Measurements from ENCODE around the gene NKX1-1. TPM values are rescaled to one million over a fixed set of nuclear protein-coding genes. Genes with fewer than 3 reads are reported as not detected.

Gene NKX1-1
- polyA plus RNA-seq, 1 donor (not counting 4 experiments of a cell fraction or from before 2014, with no cell fraction given), result not detected

DNA sequence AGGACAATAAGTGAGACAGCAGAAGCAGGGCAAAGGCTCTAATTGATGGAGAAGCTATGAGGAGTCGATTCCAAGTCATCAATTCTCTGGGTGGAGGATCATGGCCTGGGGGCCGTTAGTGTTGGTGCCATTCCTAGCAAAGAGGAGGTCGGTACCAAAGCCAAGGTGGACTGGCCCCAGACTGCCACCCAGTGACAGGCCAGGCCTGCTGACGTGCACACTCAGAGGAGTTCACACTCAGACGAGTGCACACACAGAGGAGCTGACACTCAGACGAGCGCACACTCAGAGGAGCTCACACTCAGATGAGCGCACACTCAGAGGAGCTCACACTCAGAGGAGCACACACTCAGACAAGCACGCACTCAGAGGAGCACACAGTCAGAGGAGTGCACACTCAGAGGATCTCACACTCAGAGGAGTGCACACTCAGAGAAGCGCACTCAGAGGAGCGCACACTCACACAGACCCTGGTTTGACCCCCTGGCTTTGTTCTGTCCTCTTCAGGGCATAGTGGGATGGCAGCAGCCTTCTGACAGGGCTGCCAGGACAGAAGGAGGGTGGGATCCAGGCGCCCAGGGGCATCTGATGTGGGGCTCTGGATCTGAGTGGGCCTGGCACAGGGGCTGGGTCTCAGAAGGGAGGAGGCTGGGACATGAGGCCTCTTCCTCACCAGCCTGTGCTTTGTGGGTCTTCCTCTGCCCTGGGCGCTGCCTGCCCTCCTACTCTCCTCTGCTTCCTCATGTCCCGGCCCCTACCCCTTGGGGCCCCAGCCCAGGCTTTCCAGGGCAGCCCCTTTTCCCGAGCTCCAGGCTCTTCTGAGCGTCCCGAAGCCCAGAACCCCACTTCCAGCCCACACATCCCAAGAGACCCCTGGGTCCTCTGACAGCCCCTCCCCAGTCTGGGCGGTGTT, 41.7 kb upstream of the NKX1-1 start:
- no peak overlapping the region for H3K4me3 ChIP-seq (ENCODE audit: control insufficient read depth in 2 of 3, extremely low read depth in 1 of 3, insufficient read depth in 2 of 3, low read depth in 1 of 3, low read length in 3 of 3)
- FAIRE-seq, result no peak

DNA sequence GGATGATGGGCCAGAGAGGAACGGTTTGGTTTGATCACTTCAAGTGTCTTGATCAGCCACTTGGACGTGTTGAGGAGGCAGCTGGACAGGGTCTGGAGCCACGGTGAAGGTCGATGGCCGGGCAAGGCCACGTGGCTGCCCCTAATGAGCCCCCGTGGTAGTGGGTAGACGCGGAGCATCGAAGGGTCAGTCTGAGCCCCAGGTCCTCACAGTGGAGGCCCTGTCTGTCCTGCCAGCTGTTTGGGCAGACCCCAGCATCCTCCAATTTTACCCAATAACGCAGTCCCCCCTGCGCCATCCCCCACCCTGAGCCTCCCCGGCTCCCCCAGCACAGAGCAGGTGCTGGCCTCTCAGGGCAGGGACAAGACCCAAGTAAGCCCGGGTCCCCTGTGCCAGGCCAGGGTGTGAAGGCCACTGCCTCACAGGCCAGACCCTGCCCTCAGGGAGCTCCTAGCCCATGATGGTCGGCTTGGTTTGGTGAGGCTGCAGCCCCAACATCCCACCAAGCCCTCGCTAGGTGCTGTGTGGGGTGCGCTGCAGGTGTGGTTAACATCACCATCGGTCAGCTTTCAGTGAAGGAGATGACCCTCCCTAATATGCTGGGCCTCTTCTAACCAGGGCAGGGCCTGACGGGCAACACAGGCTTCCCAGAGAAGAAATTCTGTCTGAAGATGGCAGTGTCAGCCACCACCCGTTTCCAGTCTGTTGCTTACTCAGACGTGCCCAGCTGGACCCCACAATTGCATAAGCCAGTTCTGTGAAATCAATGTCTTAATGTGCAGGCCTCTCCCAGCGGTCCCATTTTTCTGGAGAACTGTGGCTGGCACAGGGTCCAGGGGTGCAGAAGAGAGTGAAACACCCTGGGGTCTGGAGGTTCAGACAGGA, 40.5 kb upstream of the NKX1-1 start:
- H2AFZ ChIP-seq (ENCODE audit: control insufficient read depth, low read length), result no peak overlapping the region
- no peaks in the 10 kb centered on the region for H3K4me1 ChIP-seq (ENCODE audit: control insufficient read depth, extremely low read depth, insufficient read depth, low read length)
- H3K36me3 ChIP-seq (ENCODE audit: control insufficient read depth in 2 of 2, extremely low read depth in 1 of 2, insufficient read depth in 2 of 2, low read length in 2 of 2), result no peaks in the 10 kb centered on the region
- FAIRE-seq, result no peak
- TF ChIP-seq, protein P1, sequence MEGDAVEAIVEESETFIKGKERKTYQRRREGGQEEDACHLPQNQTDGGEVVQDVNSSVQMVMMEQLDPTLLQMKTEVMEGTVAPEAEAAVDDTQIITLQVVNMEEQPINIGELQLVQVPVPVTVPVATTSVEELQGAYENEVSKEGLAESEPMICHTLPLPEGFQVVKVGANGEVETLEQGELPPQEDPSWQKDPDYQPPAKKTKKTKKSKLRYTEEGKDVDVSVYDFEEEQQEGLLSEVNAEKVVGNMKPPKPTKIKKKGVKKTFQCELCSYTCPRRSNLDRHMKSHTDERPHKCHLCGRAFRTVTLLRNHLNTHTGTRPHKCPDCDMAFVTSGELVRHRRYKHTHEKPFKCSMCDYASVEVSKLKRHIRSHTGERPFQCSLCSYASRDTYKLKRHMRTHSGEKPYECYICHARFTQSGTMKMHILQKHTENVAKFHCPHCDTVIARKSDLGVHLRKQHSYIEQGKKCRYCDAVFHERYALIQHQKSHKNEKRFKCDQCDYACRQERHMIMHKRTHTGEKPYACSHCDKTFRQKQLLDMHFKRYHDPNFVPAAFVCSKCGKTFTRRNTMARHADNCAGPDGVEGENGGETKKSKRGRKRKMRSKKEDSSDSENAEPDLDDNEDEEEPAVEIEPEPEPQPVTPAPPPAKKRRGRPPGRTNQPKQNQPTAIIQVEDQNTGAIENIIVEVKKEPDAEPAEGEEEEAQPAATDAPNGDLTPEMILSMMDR (optimal IDR thresholded peaks at IDR 0.05 in 1 of 3, IDR thresholded peaks at IDR 0.05 in 1 of 3, conservative IDR thresholded peaks at IDR 0.05 in 1 of 3; ENCODE audit: extremely low read depth in 1 of 3, insufficient read depth in 2 of 3, low read length in 3 of 3), result no peak
- TF ChIP-seq EZH2 (IDR thresholded peaks at IDR 0.05; ENCODE audit: low read length), result no peak
- no peaks in the 10 kb centered on the region for H3K27me3 ChIP-seq (ENCODE audit: control insufficient read depth, extremely low read depth, insufficient read depth, low read length)
- no peak overlapping the region for H3K4me2 ChIP-seq (ENCODE audit: control insufficient read depth, extremely low read depth, insufficient read depth, low read depth, low read length)
- no peaks in the 10 kb centered on the region for H3K9me1 ChIP-seq (ENCODE audit: control insufficient read depth, extremely low read depth, insufficient read depth, low read length)
- dilution Hi-C loops (cut with MboI; ENCODE audit: extremely low pct_ligation_motif_present, low sequenced_read_pairs), result no loop called here
- H4K20me1 ChIP-seq (ENCODE audit: control insufficient read depth, extremely low read depth, insufficient read depth, low read length), result no peaks in the 10 kb centered on the region
- H3K27ac ChIP-seq (ENCODE audit: control insufficient read depth, insufficient read depth, low read length), result no peak overlapping the region
- H3K9ac ChIP-seq (ENCODE audit: control insufficient read depth, extremely low read depth, insufficient read depth, low read length), result no peak overlapping the region
- no peak for DNase-seq (ENCODE audit: low read depth, low spot score)
- H3K79me2 ChIP-seq (ENCODE audit: control insufficient read depth, insufficient read depth, low read length), result no peaks in the 10 kb centered on the region
- no peaks in the 10 kb centered on the region for H3K9me3 ChIP-seq (ENCODE audit: control insufficient read depth, low read depth, low read length)
- H3K4me3 ChIP-seq (ENCODE audit: control insufficient read depth in 2 of 3, extremely low read depth in 1 of 3, insufficient read depth in 2 of 3, low read depth in 1 of 3, low read length in 3 of 3), result no peak overlapping the region

More for the DNA sequence above, 41.7 kb upstream of the NKX1-1 start:
- dilution Hi-C loops (cut with MboI; ENCODE audit: extremely low pct_ligation_motif_present, low sequenced_read_pairs), result no loop called here
- H3K27ac ChIP-seq (ENCODE audit: control insufficient read depth, insufficient read depth, low read length), result no peak overlapping the region
- no peaks in the 10 kb centered on the region for H3K27me3 ChIP-seq (ENCODE audit: control insufficient read depth, extremely low read depth, insufficient read depth, low read length)
- H3K9me3 ChIP-seq (ENCODE audit: control insufficient read depth, low read depth, low read length), result peaks cover 7% of the 10 kb centered on the region
- H2AFZ ChIP-seq (ENCODE audit: control insufficient read depth, low read length), result no peak overlapping the region
- no peaks in the 10 kb centered on the region for H4K20me1 ChIP-seq (ENCODE audit: control insufficient read depth, extremely low read depth, insufficient read depth, low read length)
- H3K4me1 ChIP-seq (ENCODE audit: control insufficient read depth, extremely low read depth, insufficient read depth, low read length), result no peaks in the 10 kb centered on the region
- no peak overlapping the region for H3K4me2 ChIP-seq (ENCODE audit: control insufficient read depth, extremely low read depth, insufficient read depth, low read depth, low read length)
- no peaks in the 10 kb centered on the region for H3K79me2 ChIP-seq (ENCODE audit: control insufficient read depth, insufficient read depth, low read length)
- no peaks in the 10 kb centered on the region for H3K36me3 ChIP-seq (ENCODE audit: control insufficient read depth in 2 of 2, extremely low read depth in 1 of 2, insufficient read depth in 2 of 2, low read length in 2 of 2)
- DNase-seq (ENCODE audit: low read depth, low spot score), result no peak
- H3K9ac ChIP-seq (ENCODE audit: control insufficient read depth, extremely low read depth, insufficient read depth, low read length), result no peak overlapping the region
- H3K9me1 ChIP-seq (ENCODE audit: control insufficient read depth, extremely low read depth, insufficient read depth, low read length), result no peaks in the 10 kb centered on the region
- TF ChIP-seq, protein P1 (optimal IDR thresholded peaks at IDR 0.05 in 1 of 3, IDR thresholded peaks at IDR 0.05 in 1 of 3, conservative IDR thresholded peaks at IDR 0.05 in 1 of 3; ENCODE audit: extremely low read depth in 1 of 3, insufficient read depth in 2 of 3, low read length in 3 of 3), result no peak
- TF ChIP-seq EZH2 (IDR thresholded peaks at IDR 0.05; ENCODE audit: low read length), result no peak
